Neuronal stem cell (in vitro differentiated cells): ENCODE measurements around the gene ALAD. TPM values are rescaled to one million over a fixed set of nuclear protein-coding genes. Genes with fewer than 3 reads are reported as not detected.

Experiments
- DNase-seq: peaks from one replicate; pipeline ENCODE4 v3.0.0-alpha.2; 2013; ENCODE audit warnings: low spot score
- H2AFZ ChIP-seq: one replicate; pipeline ENCODE4 v1.6.1; 2013; ENCODE audit warnings: mild to moderate bottlenecking, low read length, inconsistent platforms
- H2AK5ac ChIP-seq: 2 replicates; pipeline ENCODE4 v1.6.1; 2013; ENCODE audit warnings: low read depth, mild to moderate bottlenecking, inconsistent platforms, low read length, moderate library complexity, mixed read lengths
- H2BK120ac ChIP-seq: 2 replicates; pipeline ENCODE4 v1.6.1; 2013; ENCODE audit warnings: low read depth, mild to moderate bottlenecking, inconsistent platforms, low read length, moderate library complexity, mixed read lengths
- H2BK12ac ChIP-seq: one replicate; pipeline ENCODE4 v1.6.1; 2013; ENCODE audit warnings: low read length, inconsistent platforms
- H2BK15ac ChIP-seq: 2 replicates; pipeline ENCODE4 v1.6.1; 2013; ENCODE audit warnings: mild to moderate bottlenecking, low read length, inconsistent platforms, mixed read lengths
- H2BK5ac ChIP-seq: one replicate; pipeline ENCODE4 v1.6.1; 2013; ENCODE audit warnings: inconsistent platforms, mild to moderate bottlenecking, low read length, moderate library complexity
- H3K14ac ChIP-seq: one replicate; pipeline ENCODE4 v1.6.1; 2013; ENCODE audit warnings: low read length, inconsistent platforms
- H3K18ac ChIP-seq: 2 replicates; pipeline ENCODE4 v1.6.1; 2013; ENCODE audit warnings: low read length, inconsistent platforms
- H3K23ac ChIP-seq: 2 replicates; pipeline ENCODE4 v1.6.1; 2013; ENCODE audit warnings: low read depth, mild to moderate bottlenecking, mixed read lengths, low read length, inconsistent platforms; ENCODE audit not compliant: poor library complexity
- H3K27ac ChIP-seq: replicated peaks from 3 replicates; pipeline ENCODE4 v1.5.1; 2013; ENCODE audit warnings: low read length, inconsistent platforms
- H3K27me3 ChIP-seq, 3 experiments: 2 replicates each; pipeline ENCODE4 v1.6.1; 2013; ENCODE audit warnings: low read length in 3 of 3, mild to moderate bottlenecking in 2 of 3, inconsistent platforms in 1 of 3, low read depth in 1 of 3, mixed read lengths in 1 of 3, moderate library complexity in 1 of 3; ENCODE audit not compliant: control insufficient read depth in 3 of 3, insufficient read depth in 3 of 3
- H3K36me3 ChIP-seq, 2 donors: replicated peaks in 1 of 2; 2 replicates each; pipeline ENCODE4 v1.6.1; 2013; ENCODE audit warnings: low read length in 2 of 2; ENCODE audit not compliant: control insufficient read depth in 2 of 2, insufficient read depth in 2 of 2
- H3K4ac ChIP-seq: 2 replicates; pipeline ENCODE4 v1.6.1; 2013; ENCODE audit warnings: inconsistent platforms, mild to moderate bottlenecking, low read length, moderate library complexity
- H3K4me1 ChIP-seq, 2 donors: 1 replicate in 1 of 2; 2 replicates in 1 of 2; pipeline ENCODE4 v1.6.1; 2013; ENCODE audit warnings: low read length in 2 of 2, low read depth in 1 of 2; ENCODE audit not compliant: control insufficient read depth in 2 of 2, insufficient read depth in 1 of 2
- H3K4me2 ChIP-seq: one replicate; pipeline ENCODE4 v1.6.1; 2013; ENCODE audit warnings: mild to moderate bottlenecking, low read length, inconsistent platforms; ENCODE audit not compliant: insufficient read depth, poor library complexity, severe bottlenecking
- H3K4me3 ChIP-seq, 2 donors: 2 replicates each; pipeline ENCODE4 v1.5.1; 2013; ENCODE audit warnings: low read length in 2 of 2, mild to moderate bottlenecking in 2 of 2, inconsistent platforms in 1 of 2, moderate library complexity in 1 of 2
- H3K79me1 ChIP-seq: one replicate; pipeline ENCODE4 v1.6.1; 2013; ENCODE audit warnings: low read depth, mild to moderate bottlenecking, inconsistent platforms, low read length, moderate library complexity
- H3K9ac ChIP-seq: one replicate; pipeline ENCODE4 v1.6.1; 2013; ENCODE audit warnings: mild to moderate bottlenecking, low read depth, low read length, inconsistent platforms; ENCODE audit not compliant: poor library complexity
- H3K9me3 ChIP-seq, 2 donors: replicated peaks in 1 of 2; 2 replicates each; pipeline versions ENCODE3 to v1.6.1; 2013; ENCODE audit warnings: low read length in 2 of 2, mild to moderate bottlenecking in 2 of 2, inconsistent platforms in 1 of 2, low read depth in 1 of 2, mixed read lengths in 1 of 2, moderate library complexity in 1 of 2; ENCODE audit not compliant: control insufficient read depth in 2 of 2, insufficient read depth in 1 of 2
- H4K8ac ChIP-seq: one replicate; pipeline ENCODE4 v1.6.1; 2013; ENCODE audit warnings: low read depth, mild to moderate bottlenecking, inconsistent platforms, low read length, moderate library complexity
- H4K91ac ChIP-seq: one replicate; pipeline ENCODE4 v1.6.1; 2013; ENCODE audit warnings: low read length, low read depth, mild to moderate bottlenecking, inconsistent platforms; ENCODE audit not compliant: poor library complexity
- WGBS, 2 donors: extraction: QIAGEN DNeasy Blood & Tissue Kit; methylation state at CpG; one replicate each; pipeline ENCODE4 v1.1.7; 2013; ENCODE audit warnings: missing lambda C conversion rate in 2 of 2, mixed read lengths in 1 of 2; ENCODE audit not compliant: insufficient read length in 2 of 2, insufficient replicate concordance in 1 of 2; ENCODE audit errors: extremely low coverage in 2 of 2; 5-methylcytosine and 5-hydroxymethylcytosine counted together
- polyA plus RNA-seq, 2 experiments: library from polyadenylated mRNA; stranded (reverse); fragments of 200-250 nt; gene quantifications; one replicate each; pipeline ENCODE4 v1.2.3, GENCODE V29; 2013

Gene ALAD
- polyA plus RNA-seq (2013, experiment 1 of 2): 18.9 TPM
- 19.3 TPM for polyA plus RNA-seq (2013, experiment 2 of 2)

- no peak within 1 kb of the TSS for H4K91ac ChIP-seq
- no peak within 1 kb of the TSS for H3K27ac ChIP-seq
- no peak within 1 kb of the TSS for H2BK5ac ChIP-seq
- peak within 1 kb of the TSS; percentile 92 to 99 for H3K4me3 ChIP-seq
- peak within 1 kb of the TSS; percentile 89 for H3K23ac ChIP-seq
- peak within 1 kb of the TSS; percentile 61 for H3K4me2 ChIP-seq
- WGBS, 2 donors: no CpG with 5 or more reads among the region's 50 CpGs
- H3K79me1 ChIP-seq: no peaks in the 10 kb centered on the region
- H3K9ac ChIP-seq: peak within 1 kb of the TSS; percentile 97
- H4K8ac ChIP-seq: no peak within 1 kb of the TSS
- H3K36me3 ChIP-seq: no peaks in the 10 kb centered on the region
- H2BK12ac ChIP-seq: no peak within 1 kb of the TSS
- no peak within 1 kb of the TSS for H2AK5ac ChIP-seq
- no peak within 1 kb of the TSS for H2BK120ac ChIP-seq
- no peak within 1 kb of the TSS for H3K4ac ChIP-seq
- H3K18ac ChIP-seq: peak within 1 kb of the TSS; percentile 66
- no peaks in the 10 kb centered on the region for H3K9me3 ChIP-seq
- H3K4me1 ChIP-seq: peaks cover 4 to 6% of the 10 kb centered on the region in 2 donors
- no peak within 1 kb of the TSS for H3K14ac ChIP-seq
- H3K27me3 ChIP-seq: no peaks in the 10 kb centered on the region
- no peak within 1 kb of the TSS for H2BK15ac ChIP-seq
- peak within 1 kb of the TSS; percentile 96 for H2AFZ ChIP-seq
- peak; percentile 99 for DNase-seq
These were observed at the start of gene ALAD for GRCh38 chr9:113401027-113401792. ALAD (minus strand) TSS chr9:113401284; CDS start chr9:113393559, 7,725 bp downstream.

- Histone ChIP-seq H3K23ac (no peak overlapping the region), H3K27me3 (no peaks in the 10 kb centered on the region), H2AFZ (no peak overlapping the region), H2BK15ac (no peak overlapping the region), H3K36me3 (no peaks in the 10 kb centered on the region), H3K79me1 (no peaks in the 10 kb centered on the region), H3K4me1 (peaks cover 0 to 2% of the 10 kb centered on the region in 2 donors), H3K9ac (no peak overlapping the region), H3K18ac (no peak overlapping the region), H3K9me3 (peaks cover 0 to 2% of the 10 kb centered on the region in 2 donors), H3K27ac (no peak overlapping the region), H3K14ac (no peak overlapping the region), H3K4ac (no peak overlapping the region), H4K91ac (no peak overlapping the region), H4K8ac (no peak overlapping the region), H2AK5ac (no peak overlapping the region), H2BK120ac (no peak overlapping the region), H3K4me3 (no peak overlapping the region), H2BK12ac (no peak overlapping the region), H3K4me2 (no peak overlapping the region), H2BK5ac (no peak overlapping the region)
- no CpG with 5 or more reads among the region's 2 CpGs for WGBS, 2 donors
- DNase-seq: no peak
These were observed 48.3 kb upstream of the ALAD start for GRCh38 chr9:113449376-113449775.

GRCh38 chr9:113446323-113446740 is 45.2 kb upstream of the ALAD start:
- peak overlapping the region; percentile 37 for H2AFZ ChIP-seq
- peak; percentile 37 for DNase-seq

DNA sequence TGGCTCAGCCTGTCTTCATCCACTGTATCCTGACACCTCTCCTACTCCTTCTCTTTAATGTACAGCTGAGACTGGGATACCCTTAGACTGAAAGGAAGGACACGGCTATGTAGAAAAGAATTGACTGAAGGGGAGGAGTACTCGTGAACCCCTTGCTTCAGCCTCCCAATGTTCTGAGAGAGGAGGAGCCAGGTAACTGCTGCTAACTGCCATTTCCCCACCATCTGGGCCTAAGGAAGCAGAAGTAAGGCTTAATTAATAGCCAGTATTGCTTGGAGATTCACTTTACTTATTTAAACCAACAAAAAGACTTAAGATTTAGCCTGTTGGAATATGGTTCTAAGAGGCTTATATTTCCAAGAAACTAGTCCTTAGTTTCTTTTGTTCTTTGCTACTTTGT is 43.7 kb upstream of the ALAD start:
- DNase-seq: no peak
- Histone ChIP-seq H3K23ac (no peak overlapping the region), H4K91ac (no peak overlapping the region), H2AFZ (no peak overlapping the region), H3K4me3 (no peak overlapping the region), H3K4ac (no peak overlapping the region), H3K36me3 (no peaks in the 10 kb centered on the region), H3K4me2 (no peak overlapping the region), H3K27me3 (no peaks in the 10 kb centered on the region), H2BK12ac (no peak overlapping the region), H4K8ac (no peak overlapping the region), H3K14ac (no peak overlapping the region), H3K4me1 (no peaks in the 10 kb centered on the region), H2BK5ac (no peak overlapping the region), H2BK15ac (no peak overlapping the region), H3K79me1 (no peaks in the 10 kb centered on the region), H3K27ac (no peak overlapping the region), H3K9ac (no peak overlapping the region), H3K18ac (no peak overlapping the region), H2BK120ac (no peak overlapping the region), H2AK5ac (no peak overlapping the region), H3K9me3 (no peaks in the 10 kb centered on the region)
- WGBS, 2 donors: no CpG with 5 or more reads among the region's 2 CpGs

More at GRCh38 chr9:113446323-113446740, 45.2 kb upstream of the ALAD start:
- Histone ChIP-seq H3K36me3 (no peaks in the 10 kb centered on the region), H3K4me3 (no peak overlapping the region), H3K4me2 (no peak overlapping the region), H3K27ac (no peak overlapping the region), H2BK15ac (no peak overlapping the region), H2BK5ac (no peak overlapping the region), H3K9ac (no peak overlapping the region), H4K91ac (no peak overlapping the region), H3K18ac (no peak overlapping the region), H3K23ac (no peak overlapping the region), H4K8ac (no peak overlapping the region), H2BK120ac (no peak overlapping the region), H3K4me1 (peaks cover 0 to 2% of the 10 kb centered on the region in 2 donors), H2AK5ac (no peak overlapping the region), H3K27me3 (no peaks in the 10 kb centered on the region), H3K4ac (no peak overlapping the region), H3K79me1 (no peaks in the 10 kb centered on the region), H3K14ac (no peak overlapping the region), H2BK12ac (no peak overlapping the region), H3K9me3 (no peaks in the 10 kb centered on the region)
- WGBS, 2 donors: no CpG with 5 or more reads among the region's 3 CpGs
